ENCODE data around the gene PMAIP1.

DNA sequence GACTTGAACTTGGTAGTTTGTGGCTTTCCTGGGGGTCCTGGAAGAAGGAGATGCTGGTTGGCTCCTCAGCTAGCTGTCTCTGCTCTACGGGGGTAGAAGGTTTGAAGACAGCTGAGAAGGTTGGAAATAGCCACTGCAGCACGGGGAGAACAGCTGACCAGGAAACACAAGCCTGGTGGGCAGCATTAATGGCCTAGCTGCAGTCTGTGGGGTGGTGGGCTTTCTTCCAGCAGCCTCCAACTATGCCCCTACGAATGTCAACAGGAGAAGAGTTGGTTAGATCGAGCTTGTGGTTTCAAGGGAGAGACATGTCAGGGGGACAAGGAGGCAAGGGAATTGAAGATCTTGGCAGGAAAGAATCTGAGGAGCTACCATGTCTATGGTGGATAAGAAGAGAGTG is 38.9 kb downstream of the PMAIP1 start:
- TF ChIP-seq, protein P1, sequence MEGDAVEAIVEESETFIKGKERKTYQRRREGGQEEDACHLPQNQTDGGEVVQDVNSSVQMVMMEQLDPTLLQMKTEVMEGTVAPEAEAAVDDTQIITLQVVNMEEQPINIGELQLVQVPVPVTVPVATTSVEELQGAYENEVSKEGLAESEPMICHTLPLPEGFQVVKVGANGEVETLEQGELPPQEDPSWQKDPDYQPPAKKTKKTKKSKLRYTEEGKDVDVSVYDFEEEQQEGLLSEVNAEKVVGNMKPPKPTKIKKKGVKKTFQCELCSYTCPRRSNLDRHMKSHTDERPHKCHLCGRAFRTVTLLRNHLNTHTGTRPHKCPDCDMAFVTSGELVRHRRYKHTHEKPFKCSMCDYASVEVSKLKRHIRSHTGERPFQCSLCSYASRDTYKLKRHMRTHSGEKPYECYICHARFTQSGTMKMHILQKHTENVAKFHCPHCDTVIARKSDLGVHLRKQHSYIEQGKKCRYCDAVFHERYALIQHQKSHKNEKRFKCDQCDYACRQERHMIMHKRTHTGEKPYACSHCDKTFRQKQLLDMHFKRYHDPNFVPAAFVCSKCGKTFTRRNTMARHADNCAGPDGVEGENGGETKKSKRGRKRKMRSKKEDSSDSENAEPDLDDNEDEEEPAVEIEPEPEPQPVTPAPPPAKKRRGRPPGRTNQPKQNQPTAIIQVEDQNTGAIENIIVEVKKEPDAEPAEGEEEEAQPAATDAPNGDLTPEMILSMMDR (IDR thresholded peaks at IDR 0.05): no peak
- no peak for TF ChIP-seq POLR2A (IDR thresholded peaks at IDR 0.05)

Data from heart left ventricle (tissue), 13 donors.